ENCODE data around the gene MYL7. TPM values are rescaled to one million over a fixed set of nuclear protein-coding genes. Genes with fewer than 3 reads are reported as not detected.

Gene MYL7
- total RNA-seq, 1 donor from 2014 or later = 1.6 TPM

Small RNA genes lying within 50 kb of the gene (small RNA-seq; reads per million reads assigned to genes)
- not detected for gene RNA5SP230

Other genes starting within 250 kb of the MYL7 start
- 42.8 TPM for gene URGCP, start 234.7 kb downstream of the MYL7 start, total RNA-seq
- gene UBE2D4, start 214.9 kb downstream of the MYL7 start, total RNA-seq = 9.0 TPM
- not detected for gene SPDYE1, start 143.4 kb downstream of the MYL7 start, total RNA-seq
- gene DBNL, start 96.6 kb downstream of the MYL7 start, total RNA-seq = 48.1 TPM
- 4.5 TPM for gene PGAM2, start 75.8 kb downstream of the MYL7 start, total RNA-seq
- 3.7 TPM for gene POLM, start 58.8 kb downstream of the MYL7 start, total RNA-seq
- gene AEBP1, start 37.0 kb downstream of the MYL7 start, total RNA-seq = 4.1 TPM
- 46.1 TPM for gene POLD2, start 17.8 kb downstream of the MYL7 start, total RNA-seq
- 6.5 TPM for gene GCK, start 48.1 kb upstream of the MYL7 start, total RNA-seq
- gene YKT6, start 59.6 kb upstream of the MYL7 start, total RNA-seq = 53.0 TPM
- 99.5 TPM for gene CAMK2B, start 184.3 kb upstream of the MYL7 start, total RNA-seq